GM12878 (cell line): ENCODE data around the gene COMMD1. TPM values are rescaled to one million over a fixed set of nuclear protein-coding genes. Genes with fewer than 3 reads are reported as not detected.

Experiments used
- ATAC-seq: fragments of 200-7000 bp; cut with Tn5 transposase; 3 replicates; pipeline ENCODE4 v1.9.1; 2020; ENCODE audit warnings: mild to moderate bottlenecking, moderate library complexity
- BruUV-seq: library from RNA; stranded (reverse); fragments of 400-500 nt; replicated peaks from 2 replicates; lab custom pipeline; 2021; lab: Mats Ljungman, UMichigan
- CTCF ChIA-PET: fragments of 300-600 bp; sonication (Branson Sonifier 250); formaldehyde crosslinking; extraction: SDS; loops from one replicate; lab custom pipeline; 2021; ENCODE audit warnings: inconsistent platforms; lab: Yijun Ruan, JAX
- POLR2A ChIA-PET: fragments of 350-600 bp; formaldehyde crosslinking; extraction: SDS; loops from one replicate; lab custom pipeline; 2021; ENCODE audit warnings: inconsistent platforms; lab: Charles Lee
- RAD21 ChIA-PET: fragments of 300-600 bp; sonication (Branson Sonifier 250); formaldehyde crosslinking; loops from one replicate; lab custom pipeline; 2023; ENCODE audit warnings: antibody characterized with exemption; ENCODE audit not compliant: unreplicated experiment; lab: Charles Lee
- SMC1A ChIA-PET: fragments of 300-600 bp; sonication (Branson Sonifier 250); formaldehyde crosslinking; loops from one replicate; lab custom pipeline; 2023; ENCODE audit not compliant: unreplicated experiment, uncharacterized antibody; lab: Charles Lee
- DNase-seq: peaks from one replicate; pipeline ENCODE4 v3.0.0-alpha.2; 2011; ENCODE audit warnings: low read depth, low spot score
- FAIRE-seq: peaks from 3 replicates; lab custom pipeline; 2011; peaks lifted over from hg19 to GRCh38; lab: Jason Lieb, UNC
- H2AFZ ChIP-seq: 2 replicates; pipeline ENCODE4 v1.6.0; 2011; ENCODE audit warnings: low read depth, low read length, control low read depth; ENCODE audit not compliant: control insufficient read depth
- H3K27ac ChIP-seq: 2 replicates; pipeline ENCODE4 v1.5.1; 2011; ENCODE audit warnings: control low read depth; ENCODE audit not compliant: control insufficient read depth, insufficient read depth
- H3K27me3 ChIP-seq, 2 experiments: replicated peaks in 1 of 2; 2 replicates each; pipeline versions ENCODE4 v1.6.0 to v1.6.1; 2011; ENCODE audit warnings: low read length in 1 of 2; ENCODE audit not compliant: control insufficient read depth in 2 of 2, insufficient read depth in 2 of 2
- H3K36me3 ChIP-seq, 2 experiments: 2 replicates each; pipeline ENCODE4 v1.5.1; 2011; ENCODE audit warnings: low read length in 1 of 2; ENCODE audit not compliant: control insufficient read depth in 2 of 2, insufficient read depth in 2 of 2
- H3K4me1 ChIP-seq: 2 replicates; pipeline ENCODE4 v1.6.1; 2011; ENCODE audit warnings: mild to moderate bottlenecking, low read length, moderate library complexity, mixed read lengths; ENCODE audit not compliant: control insufficient read depth, insufficient read depth
- H3K4me2 ChIP-seq: 2 replicates; pipeline ENCODE4 v1.6.0; 2011; ENCODE audit warnings: control low read depth; ENCODE audit not compliant: control insufficient read depth, insufficient read depth
- H3K4me3 ChIP-seq: fragments of 200-600 bp; sonication (generic); 2 replicates; pipeline ENCODE4 v1.5.1; 2016
- H3K79me2 ChIP-seq: 2 replicates; pipeline ENCODE4 v1.6.0; 2011; ENCODE audit warnings: low read length; ENCODE audit not compliant: control insufficient read depth, insufficient read depth
- H3K9ac ChIP-seq: 2 replicates; pipeline ENCODE4 v1.8.0; 2011; ENCODE audit warnings: low read length, control low read depth, mixed read lengths; ENCODE audit not compliant: control insufficient read depth, insufficient read depth
- H3K9me3 ChIP-seq: replicated peaks from 3 replicates; pipeline ENCODE4 v1.5.1; 2011; ENCODE audit warnings: mild to moderate bottlenecking, low read length; ENCODE audit not compliant: control insufficient read depth, insufficient read depth
- H4K20me1 ChIP-seq: 2 replicates; pipeline ENCODE4 v1.6.0; 2011; ENCODE audit not compliant: control insufficient read depth, insufficient read depth
- CEBPB ChIP-seq, 2 experiments: fragments of 150-350 bp in 1 of 2; IDR thresholded peaks; 2 replicates each; pipeline ENCODE4 v1.6.1; 2012 to 2014; ENCODE audit warnings: low read depth in 2 of 2, low read length in 2 of 2, borderline replicate concordance in 1 of 2, inconsistent platforms in 1 of 2
- ETV6 ChIP-seq, 2 experiments: fragments of 450-650 bp in 1 of 2; IDR thresholded peaks in 1 of 2; conservative IDR thresholded peaks in 1 of 2; 2 replicates each; pipeline ENCODE4 v1.6.1; 2014; ENCODE audit warnings: antibody characterized with exemption in 1 of 2, borderline replicate concordance in 1 of 2, low read depth in 1 of 2, mild to moderate bottlenecking in 1 of 2, moderate library complexity in 1 of 2
- KLF5 ChIP-seq: fragments of 450-650 bp; IDR thresholded peaks from 2 replicates; pipeline ENCODE4 v1.6.1; 2014; ENCODE audit warnings: mild to moderate bottlenecking; ENCODE audit not compliant: partially characterized antibody
- MYB ChIP-seq: fragments of 150-350 bp; IDR thresholded peaks from 2 replicates; pipeline ENCODE4 v1.6.1; 2014; ENCODE audit warnings: mild to moderate bottlenecking, low read depth, low read length, borderline replicate concordance
- NFYA ChIP-seq: IDR thresholded peaks from 2 replicates; pipeline ENCODE4 v1.6.1; 2011; ENCODE audit warnings: low read depth, mild to moderate bottlenecking, low read length, improper control_type of control experiment, borderline replicate concordance
- NRF1 ChIP-seq: conservative IDR thresholded peaks from 2 replicates; pipeline ENCODE4 v1.6.1; 2011; ENCODE audit warnings: mild to moderate bottlenecking, low read depth, low read length, improper control_type of control experiment
- RBBP5 ChIP-seq: fragments of 200-600 bp; sonication (generic); conservative IDR thresholded peaks from 2 replicates; pipeline ENCODE4 v1.6.1; 2016
- SMAD1 ChIP-seq: fragments of 450-650 bp; IDR thresholded peaks from 2 replicates; pipeline ENCODE4 v1.6.1; 2018; ENCODE audit warnings: mild to moderate bottlenecking, low read depth; ENCODE audit not compliant: partially characterized antibody
- STAT1 ChIP-seq: fragments of 450-650 bp; conservative IDR thresholded peaks from 2 replicates; pipeline ENCODE4 v1.6.1; 2014; ENCODE audit warnings: antibody characterized with exemption, mild to moderate bottlenecking
- TAF1 ChIP-seq: IDR thresholded peaks from 2 replicates; pipeline ENCODE4 v1.6.1; 2011; ENCODE audit warnings: mild to moderate bottlenecking, low read depth, low read length, borderline replicate concordance
- WGBS: methylation state at CpG from one replicate; pipeline ENCODE4 v1.1.6; 2016; ENCODE audit warnings: low lambda C conversion rate; ENCODE audit not compliant: insufficient replicate concordance, insufficient coverage; ENCODE audit errors: missing lambda C conversion rate; 5-methylcytosine and 5-hydroxymethylcytosine counted together
- in situ Hi-C: fragments of 300-500 bp; cut with MboI; formaldehyde crosslinking; loops from 9 replicates; pipeline ENCODE4 v1.14.3; 2018; ENCODE audit warnings: mixed read lengths
- intact Hi-C: fragments of 100-400 bp; cut with micrococcal nuclease; formaldehyde crosslinking; loops from one replicate; pipeline ENCODE4 v1.14.2; 2022; ENCODE audit not compliant: unreplicated experiment
- polyA plus RNA-seq, 11 experiments: library from polyadenylated mRNA; depleted of rRNA in 4 of 11; unstranded in 6 of 11; stranded (reverse) in 5 of 11; fragments of >200 nt; fragmentation: Nextera tagmentation in 4 of 11; fragmentation: Illumina TruSeq in 1 of 11; extraction: Ambion mirVana in 4 of 11; extraction: Trizol in 1 of 11; gene quantifications; 1 replicate in 1 of 11; 2 replicates in 10 of 11; pipeline versions ENCODE4 v1.2.1 to v1.2.3, GENCODE V29; 2011 to 2016; ENCODE audit warnings: inconsistent platforms in 2 of 11, missing spikeins in 2 of 11, low read depth in 1 of 11
- total RNA-seq, 4 experiments: library from RNA; depleted of rRNA in 3 of 4; stranded (reverse); fragments of >200 nt in 3 of 4; fragmentation: Illumina TruSeq in 1 of 4; extraction: Trizol in 1 of 4; gene quantifications; 2 replicates each; pipeline versions ENCODE4 v1.2.1 to v1.2.3, GENCODE V29; 2013 to 2021
- TF ChIP-seq, protein P1 (sequence below): fragments of 150-350 bp; IDR thresholded peaks from 2 replicates; pipeline ENCODE4 v1.6.1; 2016; ENCODE audit warnings: low read depth, low read length
- TF ChIP-seq, protein P2 (sequence below): IDR thresholded peaks from 2 replicates; pipeline ENCODE4 v1.6.1; 2012; ENCODE audit warnings: improper control_type of control experiment, low read depth, low read length; ENCODE audit not compliant: insufficient replicate concordance

Gene COMMD1
- total and polyA plus RNA-seq, 10 of the 15 experiments (the other 5 are each of a cell fraction or from before 2014, with no cell fraction given): 39.7 to 210 (median 53.7) TPM

DNA sequence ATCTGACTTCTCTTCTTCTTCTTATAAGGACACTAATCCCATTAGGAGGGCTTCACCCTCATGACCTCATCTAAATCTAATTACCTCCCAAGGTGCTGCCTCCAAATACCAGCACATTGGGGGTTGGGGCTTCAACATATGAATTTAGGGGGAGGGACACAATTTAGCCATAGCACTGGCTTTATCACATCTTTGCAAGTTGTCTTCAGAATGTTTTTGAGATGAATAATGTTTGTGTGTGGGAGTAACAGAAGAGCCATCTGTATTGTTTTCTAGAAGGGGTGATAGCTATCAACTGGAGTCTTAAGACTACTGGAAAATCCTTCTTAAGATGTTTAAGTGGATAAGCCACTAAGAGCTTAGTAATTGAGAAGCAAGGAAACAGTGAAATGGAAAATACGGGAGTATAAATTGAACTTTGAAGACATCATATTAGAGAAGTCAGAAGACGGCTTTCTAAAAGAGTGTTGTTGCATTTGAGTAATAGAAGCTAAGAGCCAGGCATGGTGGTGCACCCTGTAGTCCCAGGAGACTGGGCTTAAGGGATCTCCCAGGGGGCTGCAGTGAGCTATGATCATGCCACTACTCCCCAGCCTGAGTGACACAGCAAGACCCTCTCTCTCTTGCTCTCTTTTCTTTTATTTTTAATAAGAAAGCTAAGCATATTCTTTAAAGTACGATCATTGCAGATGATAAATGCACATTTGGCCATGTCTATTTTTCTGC lies 257.8 kb downstream of the COMMD1 start (continued):
- TF ChIP-seq RBBP5 (no peak), SMAD1 (no peak), MYB (no peak), KLF5 (no peak)

DNA sequence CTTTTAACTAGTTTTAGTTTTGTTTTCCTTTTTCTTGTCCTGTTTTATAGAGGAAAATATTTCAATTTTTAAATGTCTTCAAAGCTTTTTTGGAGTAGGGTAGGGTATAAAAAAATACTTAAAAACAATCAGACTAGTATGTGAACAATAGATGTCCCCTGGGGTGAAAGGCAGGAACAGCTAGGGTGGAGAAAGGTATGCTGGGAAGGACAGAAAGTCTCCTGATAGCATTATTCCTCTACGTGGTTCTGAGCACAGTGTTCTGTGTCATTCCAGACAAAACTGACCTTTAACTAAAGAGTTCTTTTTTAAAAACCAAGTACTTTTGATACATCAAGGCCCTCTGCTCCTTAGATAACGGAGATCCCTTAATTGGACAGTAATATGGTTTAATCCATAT lies 258.4 kb downstream of the COMMD1 start:
- no peak overlapping the region for H3K4me3 ChIP-seq
- H3K79me2 ChIP-seq: no peaks in the 10 kb centered on the region
- intact Hi-C loops (no loop called here), in situ Hi-C loops (no loop called here)
- H3K27me3 ChIP-seq: no peaks in the 10 kb centered on the region
- POLR2A ChIA-PET: interaction anchor here (0.6 kb wide), 2 partner anchors 78 to 102 kb away, joined by 3 to 4 read pairs; no protein-coding TSS in a partner anchor
- no peak overlapping the region for H3K27ac ChIP-seq
- FAIRE-seq: no peak
- H2AFZ ChIP-seq: no peak overlapping the region
- no peaks in the 10 kb centered on the region for H3K36me3 ChIP-seq
- TF ChIP-seq NFYA (no peak), STAT1 (no peak), CEBPB (IDR thresholded peaks at IDR 0.05; ENCODE audit: borderline replicate concordance in 1 of 2, low read depth in 2 of 2, low read length in 2 of 2) (no peak), NRF1 (no peak), TAF1 (no peak), ETV6 (conservative IDR thresholded peaks at IDR 0.05 in 1 of 2, IDR thresholded peaks at IDR 0.05 in 1 of 2; ENCODE audit: borderline replicate concordance in 1 of 2, low read depth in 1 of 2) (no peak)
- TF ChIP-seq, protein P1, sequence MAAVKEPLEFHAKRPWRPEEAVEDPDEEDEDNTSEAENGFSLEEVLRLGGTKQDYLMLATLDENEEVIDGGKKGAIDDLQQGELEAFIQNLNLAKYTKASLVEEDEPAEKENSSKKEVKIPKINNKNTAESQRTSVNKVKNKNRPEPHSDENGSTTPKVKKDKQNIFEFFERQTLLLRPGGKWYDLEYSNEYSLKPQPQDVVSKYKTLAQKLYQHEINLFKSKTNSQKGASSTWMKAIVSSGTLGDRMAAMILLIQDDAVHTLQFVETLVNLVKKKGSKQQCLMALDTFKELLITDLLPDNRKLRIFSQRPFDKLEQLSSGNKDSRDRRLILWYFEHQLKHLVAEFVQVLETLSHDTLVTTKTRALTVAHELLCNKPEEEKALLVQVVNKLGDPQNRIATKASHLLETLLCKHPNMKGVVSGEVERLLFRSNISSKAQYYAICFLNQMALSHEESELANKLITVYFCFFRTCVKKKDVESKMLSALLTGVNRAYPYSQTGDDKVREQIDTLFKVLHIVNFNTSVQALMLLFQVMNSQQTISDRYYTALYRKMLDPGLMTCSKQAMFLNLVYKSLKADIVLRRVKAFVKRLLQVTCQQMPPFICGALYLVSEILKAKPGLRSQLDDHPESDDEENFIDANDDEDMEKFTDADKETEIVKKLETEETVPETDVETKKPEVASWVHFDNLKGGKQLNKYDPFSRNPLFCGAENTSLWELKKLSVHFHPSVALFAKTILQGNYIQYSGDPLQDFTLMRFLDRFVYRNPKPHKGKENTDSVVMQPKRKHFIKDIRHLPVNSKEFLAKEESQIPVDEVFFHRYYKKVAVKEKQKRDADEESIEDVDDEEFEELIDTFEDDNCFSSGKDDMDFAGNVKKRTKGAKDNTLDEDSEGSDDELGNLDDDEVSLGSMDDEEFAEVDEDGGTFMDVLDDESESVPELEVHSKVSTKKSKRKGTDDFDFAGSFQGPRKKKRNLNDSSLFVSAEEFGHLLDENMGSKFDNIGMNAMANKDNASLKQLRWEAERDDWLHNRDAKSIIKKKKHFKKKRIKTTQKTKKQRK: no peak
- TF ChIP-seq, protein P2, sequence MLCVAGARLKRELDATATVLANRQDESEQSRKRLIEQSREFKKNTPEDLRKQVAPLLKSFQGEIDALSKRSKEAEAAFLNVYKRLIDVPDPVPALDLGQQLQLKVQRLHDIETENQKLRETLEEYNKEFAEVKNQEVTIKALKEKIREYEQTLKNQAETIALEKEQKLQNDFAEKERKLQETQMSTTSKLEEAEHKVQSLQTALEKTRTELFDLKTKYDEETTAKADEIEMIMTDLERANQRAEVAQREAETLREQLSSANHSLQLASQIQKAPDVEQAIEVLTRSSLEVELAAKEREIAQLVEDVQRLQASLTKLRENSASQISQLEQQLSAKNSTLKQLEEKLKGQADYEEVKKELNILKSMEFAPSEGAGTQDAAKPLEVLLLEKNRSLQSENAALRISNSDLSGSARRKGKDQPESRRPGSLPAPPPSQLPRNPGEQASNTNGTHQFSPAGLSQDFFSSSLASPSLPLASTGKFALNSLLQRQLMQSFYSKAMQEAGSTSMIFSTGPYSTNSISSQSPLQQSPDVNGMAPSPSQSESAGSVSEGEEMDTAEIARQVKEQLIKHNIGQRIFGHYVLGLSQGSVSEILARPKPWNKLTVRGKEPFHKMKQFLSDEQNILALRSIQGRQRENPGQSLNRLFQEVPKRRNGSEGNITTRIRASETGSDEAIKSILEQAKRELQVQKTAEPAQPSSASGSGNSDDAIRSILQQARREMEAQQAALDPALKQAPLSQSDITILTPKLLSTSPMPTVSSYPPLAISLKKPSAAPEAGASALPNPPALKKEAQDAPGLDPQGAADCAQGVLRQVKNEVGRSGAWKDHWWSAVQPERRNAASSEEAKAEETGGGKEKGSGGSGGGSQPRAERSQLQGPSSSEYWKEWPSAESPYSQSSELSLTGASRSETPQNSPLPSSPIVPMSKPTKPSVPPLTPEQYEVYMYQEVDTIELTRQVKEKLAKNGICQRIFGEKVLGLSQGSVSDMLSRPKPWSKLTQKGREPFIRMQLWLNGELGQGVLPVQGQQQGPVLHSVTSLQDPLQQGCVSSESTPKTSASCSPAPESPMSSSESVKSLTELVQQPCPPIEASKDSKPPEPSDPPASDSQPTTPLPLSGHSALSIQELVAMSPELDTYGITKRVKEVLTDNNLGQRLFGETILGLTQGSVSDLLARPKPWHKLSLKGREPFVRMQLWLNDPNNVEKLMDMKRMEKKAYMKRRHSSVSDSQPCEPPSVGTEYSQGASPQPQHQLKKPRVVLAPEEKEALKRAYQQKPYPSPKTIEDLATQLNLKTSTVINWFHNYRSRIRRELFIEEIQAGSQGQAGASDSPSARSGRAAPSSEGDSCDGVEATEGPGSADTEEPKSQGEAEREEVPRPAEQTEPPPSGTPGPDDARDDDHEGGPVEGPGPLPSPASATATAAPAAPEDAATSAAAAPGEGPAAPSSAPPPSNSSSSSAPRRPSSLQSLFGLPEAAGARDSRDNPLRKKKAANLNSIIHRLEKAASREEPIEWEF: no peak
- no TSS peak for BruUV-seq
- DNase-seq: no peak
- WGBS: 52% methylated on average over 2 of the region's 2 CpGs
- CTCF ChIA-PET: interaction anchor here (1.1 to 1.5 kb wide), 3 partner anchors 27 to 245 kb away, joined by 3 to 4 read pairs (median 3); no protein-coding TSS in a partner anchor
- RAD21 ChIA-PET: interaction anchor here (1.1 to 1.9 kb wide), 4 partner anchors 37 to 250 kb away, joined by 3 to 5 read pairs (median 4); no protein-coding TSS in a partner anchor
- no peak overlapping the region for H3K9ac ChIP-seq
- no peak for ATAC-seq
- H3K4me2 ChIP-seq: no peak overlapping the region
- no peaks in the 10 kb centered on the region for H4K20me1 ChIP-seq
- SMC1A ChIA-PET: interaction anchor here (0.6 to 3.2 kb wide), 13 partner anchors 11 to 255 kb away, joined by 3 to 18 read pairs (median 3); no protein-coding TSS in a partner anchor
- peaks cover 4% of the 10 kb centered on the region; the same call in 1 of the 2 replicates for H3K4me1 ChIP-seq
- H3K9me3 ChIP-seq: no peaks in the 10 kb centered on the region
